Liver (tissue), 9 donors: ENCODE measurements around the gene MEIS1. TPM values are rescaled to one million over a fixed set of nuclear protein-coding genes. Genes with fewer than 3 reads are reported as not detected.

Source experiments
- DNase-seq: peaks from one replicate; pipeline ENCODE4 v3.0.0-alpha.2; 2017; ENCODE audit warnings: low spot score
- H3K27ac ChIP-seq, 2 donors: one replicate each; pipeline ENCODE4 v1.7.0; 2013; ENCODE audit warnings: inconsistent platforms in 2 of 2, low read length in 2 of 2, control low read depth in 1 of 2, low read depth in 1 of 2, mild to moderate bottlenecking in 1 of 2
- H3K27me3 ChIP-seq, 4 donors: one replicate each; pipeline versions ENCODE4 v1.6.1 to v1.7.0; 2013; ENCODE audit warnings: low read length in 3 of 4, inconsistent platforms in 1 of 4, mild to moderate bottlenecking in 1 of 4, moderate library complexity in 1 of 4; ENCODE audit not compliant: control insufficient read depth in 4 of 4, insufficient read depth in 4 of 4
- H3K36me3 ChIP-seq, 4 donors: one replicate each; pipeline versions ENCODE4 v1.6.1 to v1.7.0; 2013; ENCODE audit warnings: low read length in 3 of 4, mild to moderate bottlenecking in 3 of 4, low read depth in 1 of 4, moderate library complexity in 1 of 4; ENCODE audit not compliant: control insufficient read depth in 4 of 4, insufficient read depth in 3 of 4
- H3K4me1 ChIP-seq, 4 donors: one replicate each; pipeline versions ENCODE4 v1.6.1 to v1.7.0; 2013; ENCODE audit warnings: low read length in 3 of 4, mild to moderate bottlenecking in 3 of 4, moderate library complexity in 1 of 4; ENCODE audit not compliant: control insufficient read depth in 4 of 4, insufficient read depth in 4 of 4
- H3K4me3 ChIP-seq, 3 donors: one replicate each; pipeline versions ENCODE4 v1.6.1 to v1.7.0; 2013; ENCODE audit warnings: low read length in 3 of 3, control low read depth in 1 of 3, low read depth in 1 of 3, mild to moderate bottlenecking in 1 of 3
- H3K9ac ChIP-seq, 2 donors: one replicate each; pipeline ENCODE4 v1.7.0; 2013; ENCODE audit warnings: low read length in 2 of 2, mild to moderate bottlenecking in 2 of 2, moderate library complexity in 2 of 2, control low read depth in 1 of 2, low read depth in 1 of 2
- H3K9me3 ChIP-seq, 4 donors: one replicate each; pipeline versions ENCODE4 v1.6.1 to v1.7.0; 2013; ENCODE audit warnings: low read length in 3 of 4; ENCODE audit not compliant: control insufficient read depth in 4 of 4
- ATF3 ChIP-seq: IDR thresholded peaks from 2 replicates; pipeline ENCODE4 v1.6.1; 2016; ENCODE audit warnings: antibody characterized with exemption
- CTCF ChIP-seq: fragments of 150-350 bp; IDR thresholded peaks from 2 replicates; pipeline ENCODE4 v1.5.1; 2017; ENCODE audit warnings: improper control_type of control experiment, low read depth, low read length; ENCODE audit not compliant: missing input control
- EGR1 ChIP-seq, 2 donors: IDR thresholded peaks; 2 replicates each; pipeline ENCODE4 v1.6.1; 2016 to 2018; ENCODE audit warnings: antibody characterized with exemption in 2 of 2, low read depth in 2 of 2
- FOXA1 ChIP-seq: IDR thresholded peaks from 2 replicates; pipeline ENCODE4 v1.6.1; 2016; ENCODE audit warnings: antibody characterized with exemption
- FOXA2 ChIP-seq: IDR thresholded peaks from 2 replicates; pipeline ENCODE4 v1.6.1; 2016; ENCODE audit warnings: antibody characterized with exemption
- GABPA ChIP-seq, 2 donors: IDR thresholded peaks in 1 of 2; conservative IDR thresholded peaks in 1 of 2; 2 replicates each; pipeline ENCODE4 v1.6.1; 2016; ENCODE audit warnings: antibody characterized with exemption in 2 of 2, mild to moderate bottlenecking in 1 of 2, moderate library complexity in 1 of 2
- HNF4A ChIP-seq, 2 donors: conservative IDR thresholded peaks; 2 replicates each; pipeline ENCODE4 v1.6.1; 2016; ENCODE audit warnings: antibody characterized with exemption in 2 of 2, mild to moderate bottlenecking in 2 of 2
- HNF4G ChIP-seq: IDR thresholded peaks from 2 replicates; pipeline ENCODE4 v1.6.1; 2016; ENCODE audit warnings: antibody characterized with exemption
- JUND ChIP-seq, 2 donors: IDR thresholded peaks; 2 replicates each; pipeline ENCODE4 v1.6.1; 2016; ENCODE audit warnings: antibody characterized with exemption in 2 of 2
- MAX ChIP-seq: IDR thresholded peaks from 2 replicates; pipeline ENCODE4 v1.6.1; 2016; ENCODE audit warnings: antibody characterized with exemption
- NR2F2 ChIP-seq: IDR thresholded peaks from 2 replicates; pipeline ENCODE4 v1.6.1; 2016; ENCODE audit warnings: antibody characterized with exemption
- RAD21 ChIP-seq, 2 donors: IDR thresholded peaks; 2 replicates each; pipeline ENCODE4 v1.6.1; 2016; ENCODE audit warnings: antibody characterized with exemption in 2 of 2, mild to moderate bottlenecking in 2 of 2
- REST ChIP-seq: IDR thresholded peaks from 2 replicates; pipeline ENCODE4 v1.6.1; 2016; ENCODE audit warnings: antibody characterized with exemption, mild to moderate bottlenecking
- RXRA ChIP-seq, 2 donors: IDR thresholded peaks; 2 replicates each; pipeline ENCODE4 v1.6.1; 2017 to 2018; ENCODE audit warnings: antibody characterized with exemption in 2 of 2, mild to moderate bottlenecking in 1 of 2
- SP1 ChIP-seq: IDR thresholded peaks from 2 replicates; pipeline ENCODE4 v1.6.1; 2018; ENCODE audit warnings: antibody characterized with exemption, mild to moderate bottlenecking
- TAF1 ChIP-seq: conservative IDR thresholded peaks from 2 replicates; pipeline ENCODE4 v1.6.1; 2016; ENCODE audit warnings: antibody characterized with exemption, mild to moderate bottlenecking
- YY1 ChIP-seq: IDR thresholded peaks from 2 replicates; pipeline ENCODE4 v1.6.1; 2016; ENCODE audit warnings: antibody characterized with exemption, mild to moderate bottlenecking
- ZBTB33 ChIP-seq: IDR thresholded peaks from 2 replicates; pipeline ENCODE4 v1.6.1; 2016; ENCODE audit warnings: antibody characterized with exemption
- WGBS: extraction: QIAGEN DNeasy Blood & Tissue Kit; methylation state at CpG from one replicate; pipeline ENCODE4 v1.1.7; 2013; 5-methylcytosine and 5-hydroxymethylcytosine counted together
- polyA plus RNA-seq, 2 donors: library from polyadenylated mRNA; stranded (reverse) in 1 of 2; unstranded in 1 of 2; fragments of 200-250 nt in 1 of 2; fragments of >200 nt in 1 of 2; fragmentation: Nextera tagmentation in 1 of 2; extraction: Ambion mirVana in 1 of 2; gene quantifications; one replicate each; pipeline versions ENCODE4 v1.2.1 to v1.2.3, GENCODE V29; 2013 to 2015
- total RNA-seq, 2 donors: library from RNA; depleted of rRNA; stranded (reverse); fragments of >200 nt; gene quantifications; one replicate each; pipeline ENCODE4 v1.2.3, GENCODE V29; 2014
- donor health status: healthy.
- donor health status: healthy.
- donor health status: healthy.
- donor health status: healthy.
- donor health status: healthy.

MEIS1 gene
- total and polyA plus RNA-seq, 4 donors, result 1.6 to 8.6 (median 5.5) TPM

GRCh38 chr2:66408905-66409304 is 26.0 kb upstream of the MEIS1 start:
- H3K9ac ChIP-seq, result no peak overlapping the region
- H3K36me3 ChIP-seq, result no peaks in the 10 kb centered on the region
- H3K27me3 ChIP-seq, result no peaks in the 10 kb centered on the region
- H3K4me3 ChIP-seq, result no peak overlapping the region
- peaks cover 0 to 4% (median 0%) of the 10 kb centered on the region in 4 donors for H3K4me1 ChIP-seq
- DNase-seq, result no peak
- H3K9me3 ChIP-seq, result peaks cover 0 to 2% (median 0%) of the 10 kb centered on the region in 4 donors
- no peak overlapping the region for H3K27ac ChIP-seq
- TF ChIP-seq NR2F2 (no peak), TAF1 (no peak), ATF3 (no peak), ZBTB33 (no peak), SP1 (no peak), YY1 (no peak), RAD21 (IDR thresholded peaks at IDR 0.05) (no peak), EGR1 (IDR thresholded peaks at IDR 0.05; ENCODE audit: low read depth in 2 of 2) (no peak), MAX (no peak), JUND (IDR thresholded peaks at IDR 0.05) (no peak), RXRA (IDR thresholded peaks at IDR 0.05) (no peak), FOXA2 (no peak), GABPA (IDR thresholded peaks at IDR 0.05 in 1 of 2, conservative IDR thresholded peaks at IDR 0.05 in 1 of 2) (no peak), CTCF (no peak), FOXA1 (no peak), HNF4G (no peak), REST (no peak), HNF4A (conservative IDR thresholded peaks at IDR 0.05) (no peak)
- WGBS, result 78% methylated on average over 2 of the region's 2 CpGs
